ENCODE measurements around the gene GJC1. TPM values are rescaled to one million over a fixed set of nuclear protein-coding genes. Genes with fewer than 3 reads are reported as not detected.

Gene GJC1
- total and polyA plus RNA-seq, 9 of the 15 experiments (the other 6 are each of a cell fraction or from before 2014, with no cell fraction given) = 0.04 to 1.4 (median 0.18) TPM; not detected in 1

GRCh38 chr17:44828919-44829522 lies 1.1 kb downstream of the GJC1 start (continued):
- TF ChIP-seq CHD7 (IDR thresholded peaks at IDR 0.05; ENCODE audit: low read depth, low read length) (no peak), HDGF (IDR thresholded peaks at IDR 0.05) (no peak), NFIC (IDR thresholded peaks at IDR 0.05) (peak; percentile 45; the same call in 1 of the 2 replicates), NCOA2 (IDR thresholded peaks at IDR 0.05; ENCODE audit: partially characterized antibody in 2 of 2) (no peak), ARID1B (IDR thresholded peaks at IDR 0.05) (no peak), ZNF217 (CRISPR knock-in tag; IDR thresholded peaks at IDR 0.05) (no peak), NCOA1 (IDR thresholded peaks at IDR 0.05; ENCODE audit: low read depth) (no peak), FUS (optimal IDR thresholded peaks at IDR 0.05; ENCODE audit: low read depth, low read length) (no peak), ZFP36 (IDR thresholded peaks at IDR 0.05; ENCODE audit: low read depth, low read length, partially characterized antibody) (peak; percentile 73), BMI1 (IDR thresholded peaks at IDR 0.05; ENCODE audit: low read length) (peak; percentile 67), POLR2H (tag; IDR thresholded peaks at IDR 0.05; ENCODE audit: low read depth) (no peak), ZKSCAN8 (CRISPR knock-in tag; IDR thresholded peaks at IDR 0.05) (no peak), CBX8 (IDR thresholded peaks at IDR 0.05; ENCODE audit: borderline replicate concordance, extremely low read depth, low read depth, low read length, poor library complexity, severe bottlenecking) (peak; percentile 100), GTF2B (IDR thresholded peaks at IDR 0.05; ENCODE audit: extremely low read depth, insufficient read length) (no peak), HLTF (IDR thresholded peaks at IDR 0.05) (no peak), CHD4 (IDR thresholded peaks at IDR 0.05; ENCODE audit: insufficient read depth, insufficient replicate concordance, low read depth, low read length, poor library complexity, severe bottlenecking) (no peak), TAF1 (IDR thresholded peaks at IDR 0.05; ENCODE audit: control insufficient read depth, extremely low read depth, insufficient read depth, low read length, severe bottlenecking) (no peak)
